NCI-H128 (cell line): Measurements from ENCODE around the gene MOB3B.

Experiments
- DNase-seq: peaks from one replicate; lab custom pipeline; 2025; ENCODE audit not compliant: unreplicated experiment; lab: John Stamatoyannopoulos, UW

Gene MOB3B

DNA sequence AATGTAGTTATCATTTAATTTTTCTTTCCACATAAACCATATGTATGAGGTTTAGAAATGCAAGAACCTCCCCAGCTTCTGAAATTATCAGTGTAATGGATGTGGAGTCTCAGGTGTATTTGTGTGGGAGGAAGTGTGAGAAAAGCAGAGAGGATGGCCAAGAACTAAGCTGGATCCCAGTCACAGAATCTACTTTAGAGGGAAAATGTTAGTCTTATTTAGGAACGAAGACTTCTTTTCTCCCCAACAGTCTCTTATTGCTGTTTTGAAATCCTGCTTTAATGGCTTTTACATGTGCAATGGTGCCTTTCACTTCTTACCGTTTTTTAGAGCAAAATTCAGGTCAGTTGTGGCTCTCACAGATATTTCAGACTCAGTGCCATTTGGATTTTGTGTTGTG, 235.6 kb downstream of the MOB3B start:
- DNase-seq: no peak

DNA sequence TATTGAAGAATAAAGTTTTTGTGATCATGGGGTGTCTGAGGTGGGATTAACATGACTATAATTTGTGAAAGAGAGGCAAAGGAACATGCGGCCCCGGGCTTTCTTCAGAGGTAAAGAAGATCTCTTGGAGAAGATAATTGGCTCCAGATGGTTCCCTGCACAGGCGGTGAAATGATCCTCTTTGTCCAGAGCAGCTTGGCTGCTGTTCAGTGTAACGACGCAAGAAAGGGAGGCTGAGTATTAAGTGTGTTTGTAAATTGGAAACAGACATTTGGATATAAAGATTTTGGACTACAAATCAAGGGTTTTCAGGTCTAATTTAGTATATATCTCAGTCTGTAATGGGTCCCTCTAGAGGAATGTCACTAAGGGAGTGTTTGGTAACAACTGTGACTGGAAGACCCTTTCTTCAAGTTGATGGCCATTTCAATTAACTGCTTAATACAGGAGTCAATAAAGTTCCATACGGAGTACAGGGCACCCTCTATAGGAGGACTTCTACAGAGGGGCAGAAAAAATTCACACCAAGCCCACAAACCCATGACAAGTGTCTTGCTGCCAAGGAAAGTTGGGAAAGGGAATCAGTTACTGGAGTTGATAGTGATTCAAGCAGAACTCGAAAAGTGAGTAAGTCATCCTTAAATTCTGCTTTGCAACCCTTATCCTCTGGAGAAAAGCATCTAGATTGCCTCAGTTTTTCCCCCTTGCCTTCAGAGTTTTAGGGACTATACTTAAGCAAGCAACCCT, 236.8 kb downstream of the MOB3B start:
- DNase-seq: no peak

DNA sequence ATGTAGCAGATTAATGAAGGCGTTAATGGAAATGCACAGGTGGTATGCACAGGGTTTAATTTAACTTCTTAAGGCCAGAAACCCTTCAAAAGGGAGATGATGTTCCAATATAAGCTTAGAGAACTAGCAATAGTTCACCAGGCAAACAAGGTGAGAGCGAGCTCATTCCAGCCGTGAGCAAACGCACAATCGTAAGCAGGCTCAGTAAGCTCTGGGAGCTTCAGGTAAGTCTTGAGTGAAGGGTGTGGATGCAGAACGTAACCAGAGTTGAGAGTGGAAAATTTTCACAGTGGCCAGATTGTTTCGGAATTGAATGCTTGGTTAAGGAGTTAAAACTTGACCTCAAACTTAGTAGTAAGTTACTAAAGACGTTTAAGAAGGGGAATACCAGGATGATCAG, 238.3 kb downstream of the MOB3B start:
- DNase-seq: no peak

DNA sequence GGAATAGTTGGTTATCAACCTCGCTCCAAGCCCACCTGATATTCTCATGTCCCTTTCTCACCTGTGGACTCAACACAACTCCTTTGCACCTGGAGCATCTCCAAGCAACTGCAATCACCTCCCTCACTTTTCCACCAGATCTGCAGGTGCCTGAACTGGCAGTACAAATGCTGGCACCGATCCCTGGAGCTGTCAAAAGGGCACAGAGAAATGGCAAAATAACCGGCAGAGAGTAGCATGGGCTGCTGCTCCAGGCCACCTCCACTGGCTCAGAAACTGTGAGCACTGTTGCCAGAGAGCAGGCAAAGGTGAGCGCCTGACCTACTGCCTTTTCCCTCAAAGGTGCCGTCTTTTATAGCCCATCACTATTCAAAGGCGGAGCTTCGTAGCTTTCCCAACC, 247.3 kb downstream of the MOB3B start:
- no peak for DNase-seq

DNA sequence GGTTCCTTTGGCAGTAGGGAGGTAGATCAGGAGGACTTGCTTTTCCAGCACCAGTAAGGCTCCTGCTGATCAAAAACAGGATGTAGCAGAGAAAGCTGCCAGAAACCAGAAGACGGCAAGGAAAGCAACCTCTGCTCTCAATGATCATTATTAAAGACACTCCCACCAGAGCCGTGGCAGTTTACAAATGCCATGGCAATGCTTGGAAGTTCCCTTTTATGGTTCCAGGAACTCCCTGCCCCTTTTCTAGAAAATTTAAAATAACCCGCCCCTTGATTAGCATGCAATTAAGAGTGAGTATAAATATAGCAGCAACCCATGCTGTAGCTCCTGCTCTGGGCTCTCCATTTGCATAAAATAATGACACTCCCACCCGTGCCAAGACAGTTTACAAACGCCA, 248.8 kb downstream of the MOB3B start:
- DNase-seq: no peak

DNA sequence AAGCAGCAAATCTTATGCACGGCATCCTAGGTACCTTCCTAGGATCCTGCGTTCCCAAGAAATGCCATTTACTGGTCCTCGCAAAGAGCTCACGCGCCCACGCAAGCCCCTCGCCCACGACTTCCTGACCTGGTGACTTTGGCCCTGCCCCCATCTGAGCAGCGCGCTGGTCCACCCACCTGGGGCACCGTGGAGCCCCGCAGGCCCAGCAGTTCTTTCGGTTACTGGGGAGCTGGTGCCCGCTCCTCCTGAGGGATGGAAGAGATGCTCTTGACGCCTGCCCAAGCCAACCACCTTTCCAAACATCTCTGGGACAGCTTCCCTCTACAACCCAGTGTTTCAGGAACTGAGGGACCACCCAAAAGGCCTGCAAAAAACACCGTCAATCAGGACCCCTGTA, 249.4 kb downstream of the MOB3B start:
- no peak for DNase-seq

DNA sequence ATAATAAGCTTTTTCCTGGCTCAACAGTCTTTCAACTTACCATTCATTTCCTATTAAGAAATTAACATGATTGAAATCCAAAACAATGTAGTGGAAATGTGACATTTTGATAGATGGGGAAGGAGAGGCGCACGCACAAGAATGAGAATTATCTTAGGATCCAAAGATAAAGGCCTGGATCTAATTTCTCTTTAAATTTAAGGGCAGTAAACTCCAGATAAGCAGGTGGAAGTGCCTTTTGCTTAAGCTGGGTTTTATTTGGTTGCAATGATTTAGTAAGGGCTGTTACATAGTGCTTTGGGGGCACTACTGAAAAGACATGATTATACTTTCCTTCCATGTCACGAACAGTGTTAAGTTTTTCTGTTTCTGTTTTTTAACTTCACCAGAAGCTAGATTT, 250.0 kb downstream of the MOB3B start:
- no peak for DNase-seq

DNA sequence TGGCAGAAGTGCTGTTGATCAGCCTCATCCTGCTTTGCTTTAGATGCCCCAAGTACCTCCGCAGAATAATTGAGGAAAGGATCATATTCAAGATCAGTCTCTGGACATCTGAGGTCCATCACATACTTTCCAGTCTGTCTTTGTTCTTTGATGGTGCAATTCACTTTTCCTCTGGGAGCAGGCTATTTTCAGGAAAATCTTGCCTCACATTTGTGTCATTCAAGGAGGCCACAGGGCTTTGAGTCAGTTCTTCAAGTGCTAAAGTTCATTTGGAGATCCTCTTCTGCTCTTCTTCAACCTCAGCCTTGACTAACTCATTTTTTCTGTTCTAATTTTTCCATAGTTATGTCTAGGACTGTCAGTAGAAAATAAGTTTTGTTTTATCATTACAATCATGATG, 251.2 kb downstream of the MOB3B start:
- no peak for DNase-seq

DNA sequence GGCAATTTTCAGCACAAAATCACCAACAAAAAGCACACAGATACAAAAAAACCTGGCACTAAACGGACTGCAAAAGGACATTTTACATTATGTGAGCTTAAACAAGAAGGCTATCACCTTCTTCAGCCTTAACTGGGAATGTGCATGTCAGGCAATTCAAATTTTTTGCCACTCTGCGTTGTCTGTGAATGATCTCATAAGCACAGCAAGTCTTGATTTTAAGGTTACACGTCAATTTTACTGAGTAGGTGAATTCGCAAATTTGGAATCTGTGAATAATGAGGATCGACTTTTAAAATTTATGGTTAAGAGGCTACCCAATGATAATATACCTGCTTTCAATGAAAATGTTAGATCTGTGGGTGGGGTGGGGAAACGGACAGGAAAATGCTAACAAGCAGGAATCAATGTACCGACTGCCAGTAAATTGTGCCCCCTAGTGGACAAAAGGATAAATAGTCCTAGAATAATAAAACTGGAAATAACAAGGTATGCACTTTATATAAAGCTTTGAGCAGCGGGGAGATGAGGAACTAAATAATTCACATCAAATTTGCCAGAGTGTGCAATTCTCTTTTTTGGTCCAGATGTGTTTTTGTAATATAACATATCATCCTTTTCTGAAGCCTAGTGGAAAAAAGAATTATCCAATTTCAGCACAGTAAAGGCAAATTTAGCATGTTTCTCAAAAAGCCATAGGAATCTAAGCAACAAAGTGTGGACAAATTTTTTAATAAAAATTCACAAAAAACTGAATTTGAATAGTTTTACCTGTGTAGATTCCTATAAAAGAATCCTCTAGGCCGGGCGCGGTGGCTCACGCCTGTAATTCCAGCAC, 253.2 kb downstream of the MOB3B start:
- peak; percentile 31 for DNase-seq
